ENCODE results near the gene DNAH10.

GRCh38 chr12:123747309-123747708 lies 14.8 kb upstream of the DNAH10 start:
- TF ChIP-seq CTCF (IDR thresholded peaks at IDR 0.05; ENCODE audit: poor library complexity): no peak
- no peak for TF ChIP-seq EZH2phosphoT487 (IDR thresholded peaks at IDR 0.05; ENCODE audit: low read depth, severe bottlenecking, unreplicated experiment)
- no peak for TF ChIP-seq EZH2 (IDR thresholded peaks at IDR 0.05; ENCODE audit: borderline replicate concordance)
